SKM-1 treated with dmso at 0.1 percent for 144 hours (cell line): ENCODE data around the gene PIP5K1B.
"Not testable (repeated sequence)": the region's sequence is repeated elsewhere in the genome, so short reads cannot be mapped to it uniquely, and the experiment has no call there.

ENCODE experiments used
- DNase-seq: peaks from one replicate; lab custom pipeline; 2025; ENCODE audit not compliant: unreplicated experiment; lab: John Stamatoyannopoulos, UW

Gene PIP5K1B

DNA sequence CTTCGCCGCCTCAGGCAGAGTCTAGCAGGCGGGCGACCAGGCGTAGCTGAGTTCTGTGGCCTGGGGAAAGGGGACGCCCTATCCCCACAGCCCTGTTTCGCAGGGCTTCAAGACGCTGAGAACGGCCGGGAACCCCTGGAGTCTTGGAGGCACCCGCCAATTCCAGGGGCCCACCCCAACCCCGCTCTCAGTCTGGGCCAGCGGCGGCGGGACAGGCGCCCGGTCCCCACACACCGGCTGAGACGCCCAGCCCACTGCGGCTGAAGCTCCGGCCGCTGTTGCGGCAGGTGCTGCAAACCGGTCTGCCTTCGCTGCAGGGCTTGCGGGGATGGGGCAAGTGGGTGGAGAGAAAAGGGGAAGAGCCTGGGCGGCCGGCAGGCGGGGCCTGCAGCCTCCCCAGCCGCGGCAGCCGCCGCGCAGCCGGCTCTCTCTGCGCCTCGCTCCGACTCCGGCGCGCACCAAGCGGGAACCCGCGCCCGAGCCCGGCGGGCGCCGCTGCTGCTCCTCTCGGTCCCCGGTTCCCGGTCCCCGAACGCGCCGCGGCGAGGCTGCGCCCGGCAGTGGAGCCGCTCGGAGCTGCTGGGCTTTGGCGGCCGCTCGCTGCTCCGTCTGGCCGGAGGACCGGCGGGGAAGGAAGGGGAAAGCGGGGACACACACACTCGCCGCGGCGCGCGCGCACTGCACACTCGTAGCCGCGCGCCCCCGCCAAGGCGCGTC is at the start of gene PIP5K1B:
PIP5K1B (plus strand) TSS at position 427 of the 717 bp plus-strand sequence. CDS start 117,375 bp downstream, outside the sequence.
- peak; percentile 51 for DNase-seq

- no peak for DNase-seq
Observed at GRCh38 chr9:68664036-68664435, 41.0 kb upstream of the PIP5K1B start.

DNA sequence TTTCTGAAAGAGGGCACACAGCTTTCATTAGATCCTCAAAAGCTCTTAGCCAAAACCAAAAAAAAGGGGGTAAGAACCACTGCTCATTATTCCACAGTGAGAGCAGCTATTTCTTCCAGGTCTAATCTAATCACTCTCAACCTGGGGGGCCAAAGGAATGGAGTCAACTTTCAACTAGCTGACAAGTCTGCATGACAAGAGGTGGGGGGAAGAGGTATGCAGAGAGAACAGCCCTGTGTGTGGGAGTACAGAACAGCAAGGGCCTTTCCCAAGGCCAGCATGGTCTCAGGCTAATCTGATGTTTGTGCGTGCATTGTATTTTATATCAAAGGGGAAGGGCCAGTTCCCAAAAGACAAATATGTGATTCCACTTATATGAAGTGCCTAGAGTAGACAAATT is 36.9 kb upstream of the PIP5K1B start:
- DNase-seq, result no peak

DNA sequence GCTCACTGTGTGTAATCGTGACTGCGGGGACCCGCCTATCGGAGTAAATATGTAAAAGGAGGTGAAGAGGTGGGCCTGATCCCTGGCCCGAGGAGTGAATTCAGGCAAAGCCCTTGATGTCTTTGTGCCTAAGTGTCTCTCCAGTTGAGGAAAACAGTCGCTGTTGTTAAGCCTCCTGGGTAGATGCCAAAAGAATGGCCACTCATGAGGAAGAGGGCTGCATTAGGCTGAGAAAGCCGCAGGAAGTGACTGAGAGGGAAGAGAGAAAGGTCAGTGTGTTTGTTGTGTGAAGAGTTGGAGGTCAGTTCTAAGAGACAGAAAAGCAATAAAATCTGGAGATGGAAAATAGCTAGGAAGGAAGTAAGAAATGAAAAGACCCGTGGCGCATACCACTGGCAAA is 35.8 kb upstream of the PIP5K1B start:
- DNase-seq, result no peak

DNA sequence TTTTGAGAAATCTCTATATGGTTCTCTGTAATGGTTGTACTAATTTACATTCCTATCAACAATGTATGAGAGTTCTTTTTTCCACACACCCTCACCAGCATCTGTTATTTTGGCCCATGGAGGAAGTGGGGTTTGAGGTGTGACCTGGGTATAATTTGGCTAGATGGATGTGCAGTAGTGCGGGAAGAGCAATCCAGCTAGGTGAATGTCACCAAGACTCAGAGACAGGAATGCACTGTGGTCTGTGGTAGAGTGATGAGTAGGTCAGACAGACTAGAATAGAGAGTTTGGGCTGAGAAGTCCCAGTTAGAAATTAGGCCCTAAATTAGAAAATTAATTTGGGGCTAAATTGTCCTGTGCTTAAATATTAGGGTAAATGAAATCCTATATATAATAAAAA is 32.8 kb upstream of the PIP5K1B start:
- no peak for DNase-seq

DNA sequence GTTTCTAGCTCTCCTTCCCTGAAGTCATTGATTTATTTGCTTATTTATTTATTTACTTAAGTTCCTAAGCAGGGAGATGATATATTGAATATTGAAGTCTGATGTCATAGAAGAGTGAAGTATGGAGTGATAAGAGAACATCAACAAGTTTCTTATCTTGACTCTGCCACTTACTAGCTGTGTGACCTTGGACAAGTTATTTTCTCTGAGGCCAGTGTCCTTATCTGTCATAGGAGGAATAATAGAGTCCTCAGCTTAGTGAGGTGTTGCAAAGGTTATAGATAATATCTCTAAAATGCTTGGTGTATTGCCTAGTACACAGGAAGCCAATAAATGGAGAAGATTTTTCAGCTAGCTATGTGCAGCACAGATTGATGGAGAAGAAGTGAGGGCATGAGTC is 32.4 kb upstream of the PIP5K1B start:
- no peak for DNase-seq

- no peak for DNase-seq
Observed at GRCh38 chr9:68678430-68678829, 26.6 kb upstream of the PIP5K1B start.

- no peak for DNase-seq
Observed at GRCh38 chr9:68683433-68683832, 21.6 kb upstream of the PIP5K1B start.

DNA sequence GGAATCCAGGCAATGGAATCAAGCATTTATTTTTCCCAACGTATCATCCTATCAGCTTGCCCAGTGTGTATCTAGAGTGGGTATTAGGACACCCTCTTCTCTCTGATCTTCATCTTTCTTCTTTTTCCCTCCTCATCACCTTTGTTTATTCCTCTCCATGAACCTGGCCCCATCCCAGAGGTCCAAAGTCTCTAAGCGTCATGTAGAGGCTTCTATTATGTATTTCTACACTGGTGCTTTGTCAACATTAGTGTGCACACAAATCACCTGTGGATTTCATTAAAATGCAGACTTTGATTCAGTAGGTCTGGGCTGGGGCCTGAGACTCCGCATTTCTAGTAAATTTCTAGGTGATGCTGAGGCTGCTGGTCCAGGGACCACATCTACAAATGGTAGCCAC is 19.8 kb upstream of the PIP5K1B start:
- no peak for DNase-seq

DNA sequence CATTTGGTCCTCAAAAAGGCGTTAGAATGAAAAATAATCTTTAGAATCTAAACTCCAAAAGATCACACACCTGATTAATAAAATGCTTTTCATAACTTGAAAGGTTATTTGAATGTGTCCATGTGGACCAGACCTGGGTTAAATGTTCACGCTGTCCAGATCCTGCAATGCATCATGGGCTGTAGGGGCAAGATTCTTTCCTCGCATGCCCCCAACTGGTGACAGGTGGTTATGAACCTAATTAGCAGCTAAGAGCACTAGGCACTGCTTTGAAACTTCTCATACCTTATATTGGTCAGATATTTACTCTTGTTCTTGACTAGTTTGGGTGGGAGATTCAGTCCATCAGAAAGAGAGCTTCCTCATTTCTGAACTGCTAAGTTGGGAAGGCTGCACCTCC is 19.3 kb upstream of the PIP5K1B start:
- peak; percentile 2 for DNase-seq

GRCh38 chr9:68690088-68690487 is 15.0 kb upstream of the PIP5K1B start:
- no peak for DNase-seq

- DNase-seq, result no peak
Observed at GRCh38 chr9:68692519-68692918, 12.5 kb upstream of the PIP5K1B start.

DNA sequence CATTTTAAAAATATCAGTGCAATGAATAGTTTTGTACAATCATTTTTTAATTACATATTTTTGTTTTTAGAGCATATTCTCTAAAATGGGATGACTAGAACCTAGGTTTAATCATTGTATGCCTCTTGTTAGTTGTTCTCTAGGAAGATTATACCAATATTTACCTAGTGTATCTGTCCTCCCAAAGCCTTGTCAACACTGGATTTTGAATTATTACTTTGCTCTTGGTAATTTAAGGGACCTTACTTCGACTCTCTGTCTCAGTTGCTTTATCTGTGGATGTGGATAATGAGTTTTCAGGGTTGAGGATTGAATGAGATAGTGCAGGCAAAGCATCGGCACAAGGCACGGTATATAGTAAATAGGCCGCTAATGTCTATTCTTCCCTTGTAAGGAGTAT is 10.9 kb upstream of the PIP5K1B start:
- DNase-seq, result no peak

DNA sequence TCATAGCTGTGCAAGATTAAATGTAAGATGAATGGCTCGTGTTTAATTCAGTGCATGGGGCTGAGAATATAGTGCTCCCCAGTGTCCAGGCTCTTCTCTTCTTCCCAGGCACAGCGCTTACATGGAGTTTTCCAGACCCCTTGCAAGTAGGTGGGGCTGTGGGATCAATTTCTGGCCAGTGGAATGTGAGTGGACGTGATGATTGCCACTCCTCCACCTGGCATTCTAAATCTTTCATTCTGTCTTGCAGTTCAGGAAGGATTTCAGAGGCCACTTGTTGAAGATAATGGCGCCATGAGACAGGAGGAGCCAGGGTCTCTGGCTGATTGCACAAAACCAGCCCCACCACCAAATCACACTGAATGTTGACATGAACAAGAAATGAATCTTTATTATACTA is 7.2 kb upstream of the PIP5K1B start:
- no peak for DNase-seq

- no peak for DNase-seq
Observed at GRCh38 chr9:68698943-68699509, 6.0 kb upstream of the PIP5K1B start.

DNA sequence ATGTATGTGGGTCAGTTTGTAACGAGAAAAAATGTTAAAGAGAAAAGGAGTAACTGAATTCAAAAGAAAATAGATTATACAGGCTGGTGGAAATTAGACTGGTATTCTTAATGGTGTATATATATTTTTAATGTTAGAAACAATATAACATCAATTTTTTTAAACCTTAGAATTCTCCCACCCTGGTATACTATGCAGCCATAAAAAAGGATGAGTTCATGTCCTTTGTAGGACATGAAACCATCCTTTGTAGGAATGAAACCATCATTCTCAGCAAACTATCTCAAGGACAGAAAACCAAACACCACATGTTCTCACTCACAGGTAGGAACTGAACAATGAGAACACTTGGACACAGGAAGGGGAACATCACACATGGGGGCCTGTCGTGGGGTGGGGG is 5.4 kb upstream of the PIP5K1B start:
- not testable (repeated sequence) for DNase-seq

GRCh38 chr9:68702493-68702892 is 2.5 kb upstream of the PIP5K1B start:
- no peak for DNase-seq

GRCh38 chr9:68703672-68704071 is 1.4 kb upstream of the PIP5K1B start:
- no peak for DNase-seq

GRCh38 chr9:68704498-68704813 is 584 bp upstream of the PIP5K1B start:
- DNase-seq, result no peak

- DNase-seq, result peak; percentile 6
Observed at GRCh38 chr9:68705531-68706362, 707 bp downstream of the PIP5K1B start.

DNA sequence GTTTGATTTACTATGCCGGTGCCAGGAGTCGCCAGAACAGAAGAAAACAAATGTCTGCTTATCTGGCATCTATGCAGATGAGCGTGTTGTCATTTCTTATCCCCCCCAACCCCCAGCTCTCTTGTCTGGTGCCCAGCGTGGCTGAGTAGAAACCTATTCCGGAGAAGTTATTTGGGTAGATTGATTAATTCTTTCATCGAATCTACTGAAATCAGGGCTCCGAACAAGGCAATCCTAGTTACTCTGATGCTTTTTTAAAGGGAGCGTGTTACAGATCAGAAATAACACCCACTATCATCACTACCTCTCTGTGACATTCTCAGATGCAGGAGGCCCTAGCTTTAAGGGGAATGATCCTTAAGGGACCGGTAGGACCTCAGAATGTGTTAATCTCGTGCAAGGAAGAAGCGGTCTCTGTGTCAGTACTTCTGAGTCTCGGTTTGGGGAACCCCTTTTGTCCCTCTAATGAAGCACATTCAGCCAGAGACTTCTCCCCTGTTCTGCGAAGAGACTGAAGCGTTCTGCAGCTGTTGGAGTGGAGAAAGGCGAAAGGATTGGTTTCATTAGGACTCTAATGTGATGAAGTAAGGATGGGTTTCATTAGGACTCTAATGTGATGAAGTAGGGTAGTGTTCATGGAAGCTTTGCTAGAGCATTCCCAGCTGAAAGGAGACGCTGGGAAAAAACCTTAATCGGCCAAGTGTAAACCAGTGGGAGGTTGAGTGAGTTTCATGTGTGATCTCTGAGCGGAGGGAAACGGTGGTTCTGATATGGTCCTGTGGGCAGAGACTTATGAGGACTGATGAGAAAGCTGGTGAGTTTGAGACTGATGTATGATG is 1.5 kb downstream of the PIP5K1B start:
- no peak for DNase-seq
